ENCODE results near the gene C12orf42. TPM values are rescaled to one million over a fixed set of nuclear protein-coding genes. Genes with fewer than 3 reads are reported as not detected.

C12orf42 gene
- total RNA-seq, 4 donors from 2014 or later, result 0.21 TPM; not detected in 3

- no peaks in the 10 kb centered on the region for H3K36me3 ChIP-seq
- no peaks in the 10 kb centered on the region for H3K4me1 ChIP-seq
- no peak overlapping the region for H3K27ac ChIP-seq
- no peak for DNase-seq
- no peaks in the 10 kb centered on the region for H3K9me3 ChIP-seq
- no peak overlapping the region for H3K4me3 ChIP-seq
- TF ChIP-seq POLR2A (IDR thresholded peaks at IDR 0.05), result no peak
- no peak for TF ChIP-seq CTCF (IDR thresholded peaks at IDR 0.05)
- intact Hi-C loops (cut with DNase I; ENCODE audit: low total_unique reads), result no loop called here
- H3K27me3 ChIP-seq, result no peaks in the 10 kb centered on the region
Measured at GRCh38 chr12:103457471-103457870, 38.3 kb downstream of the C12orf42 start.

- no peak overlapping the region for H3K27ac ChIP-seq
- intact Hi-C loops (cut with DNase I; ENCODE audit: low total_unique reads), result no loop called here
- no peaks in the 10 kb centered on the region for H3K27me3 ChIP-seq
- DNase-seq, result no peak
- H3K9me3 ChIP-seq, result no peaks in the 10 kb centered on the region
- TF ChIP-seq CTCF (IDR thresholded peaks at IDR 0.05) (no peak), POLR2A (IDR thresholded peaks at IDR 0.05) (no peak)
- no peaks in the 10 kb centered on the region for H3K4me1 ChIP-seq
- no peak overlapping the region for H3K4me3 ChIP-seq
- no peaks in the 10 kb centered on the region for H3K36me3 ChIP-seq
Measured at GRCh38 chr12:103456006-103456405, 39.8 kb downstream of the C12orf42 start.

- no peaks in the 10 kb centered on the region for H3K36me3 ChIP-seq
- no peaks in the 10 kb centered on the region for H3K4me1 ChIP-seq
- no peaks in the 10 kb centered on the region for H3K9me3 ChIP-seq
- no peak overlapping the region for H3K4me3 ChIP-seq
- H3K27me3 ChIP-seq, result no peaks in the 10 kb centered on the region
- intact Hi-C loops (cut with DNase I; ENCODE audit: low total_unique reads), result no loop called here
- TF ChIP-seq POLR2A (IDR thresholded peaks at IDR 0.05) (no peak), CTCF (IDR thresholded peaks at IDR 0.05) (no peak)
- DNase-seq, result no peak
- H3K27ac ChIP-seq, result no peak overlapping the region
Measured at GRCh38 chr12:103455020-103455763, 40.6 kb downstream of the C12orf42 start.

GRCh38 chr12:103444983-103445382 lies 50.8 kb downstream of the C12orf42 start:
- DNase-seq, result no peak
- Histone ChIP-seq H3K27ac (no peak overlapping the region), H3K4me3 (no peak overlapping the region), H3K36me3 (no peaks in the 10 kb centered on the region), H3K4me1 (no peaks in the 10 kb centered on the region), H3K27me3 (no peaks in the 10 kb centered on the region), H3K9me3 (no peaks in the 10 kb centered on the region)
- intact Hi-C loops (cut with DNase I; ENCODE audit: low total_unique reads), result no loop called here
- no peak for TF ChIP-seq POLR2A (IDR thresholded peaks at IDR 0.05)
- no peak for TF ChIP-seq CTCF (IDR thresholded peaks at IDR 0.05)

- Histone ChIP-seq H3K27me3 (no peaks in the 10 kb centered on the region), H3K36me3 (no peaks in the 10 kb centered on the region), H3K9me3 (no peaks in the 10 kb centered on the region), H3K4me1 (no peaks in the 10 kb centered on the region), H3K27ac (no peak overlapping the region), H3K4me3 (no peak overlapping the region)
- intact Hi-C loops (cut with DNase I; ENCODE audit: low total_unique reads), result no loop called here
- DNase-seq, result no peak
- TF ChIP-seq POLR2A (IDR thresholded peaks at IDR 0.05) (no peak), CTCF (IDR thresholded peaks at IDR 0.05) (no peak)
Measured at GRCh38 chr12:103442822-103443221, 52.9 kb downstream of the C12orf42 start.

All from uterus (tissue), 4 donors.